Islet of Langerhans (tissue), 1 donor: ENCODE results near the gene GYPB.
"Not testable (repeated sequence)": the region's sequence is repeated elsewhere in the genome, so short reads cannot be mapped to it uniquely, and the experiment has no call there.

Experiments used
- FAIRE-seq: peaks from one replicate; lab custom pipeline; 2011; peaks lifted over from hg19 to GRCh38; lab: Jason Lieb, UNC

The GYPB gene

GRCh38 chr4:144019277-144019676 lies at the start of gene GYPB:
GYPB (minus strand) TSS chr4:144019380; CDS start chr4:144019287, 93 bp downstream.
- FAIRE-seq: not testable (repeated sequence)

GRCh38 chr4:144061556-144061955 lies 42.4 kb upstream of the GYPB start:
- not testable (repeated sequence) for FAIRE-seq

DNA sequence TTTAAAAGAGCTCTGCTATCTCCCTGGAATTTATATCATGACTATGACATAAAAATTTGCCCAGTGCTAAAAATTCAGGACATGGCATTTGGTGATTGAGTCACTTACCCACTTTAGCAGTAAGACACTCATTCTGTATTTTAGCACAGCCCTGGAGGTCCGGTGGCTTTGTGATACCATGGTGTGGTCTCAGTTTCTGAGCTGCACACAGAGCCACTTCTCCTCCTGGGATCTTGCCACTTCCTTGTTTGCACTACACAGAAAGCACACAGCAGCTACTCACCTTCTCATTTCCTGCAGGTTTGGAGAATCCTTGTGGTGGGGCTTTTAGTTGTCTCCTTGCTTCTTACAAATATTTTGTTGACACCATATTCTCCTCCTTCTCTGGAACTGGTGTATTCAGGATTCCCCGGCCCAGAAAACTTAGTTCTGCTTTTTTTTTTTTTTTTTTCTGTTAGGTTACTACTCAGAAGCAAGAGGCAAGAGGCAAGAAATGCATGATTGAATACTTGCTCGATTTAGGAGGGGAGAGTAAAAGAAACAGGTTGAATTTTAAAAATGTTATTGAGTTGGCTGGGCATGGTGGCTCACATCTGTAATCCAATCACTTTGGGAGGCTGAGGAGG lies 41.2 kb upstream of the GYPB start:
- not testable (repeated sequence) for FAIRE-seq

GRCh38 chr4:144056800-144057199 lies 37.6 kb upstream of the GYPB start:
- no peak for FAIRE-seq

DNA sequence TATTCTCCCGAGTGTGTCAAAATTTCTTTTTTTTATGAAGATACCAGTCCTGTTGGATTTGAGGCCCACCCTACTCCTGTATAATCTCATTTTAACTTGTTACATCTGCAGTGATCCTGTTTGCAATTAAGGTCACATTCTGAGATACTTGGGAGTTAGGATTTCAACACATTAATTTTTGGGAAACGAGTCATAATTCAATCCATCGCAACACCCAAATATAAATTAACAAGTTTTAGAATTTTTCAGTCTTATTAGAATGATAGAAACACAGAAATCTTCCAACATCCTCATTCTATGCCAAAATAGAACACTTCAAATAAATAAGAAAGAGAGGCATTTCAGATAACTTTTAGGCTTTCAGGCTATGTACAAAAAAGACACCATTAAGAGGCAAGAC lies 36.2 kb upstream of the GYPB start:
- not testable (repeated sequence) for FAIRE-seq

DNA sequence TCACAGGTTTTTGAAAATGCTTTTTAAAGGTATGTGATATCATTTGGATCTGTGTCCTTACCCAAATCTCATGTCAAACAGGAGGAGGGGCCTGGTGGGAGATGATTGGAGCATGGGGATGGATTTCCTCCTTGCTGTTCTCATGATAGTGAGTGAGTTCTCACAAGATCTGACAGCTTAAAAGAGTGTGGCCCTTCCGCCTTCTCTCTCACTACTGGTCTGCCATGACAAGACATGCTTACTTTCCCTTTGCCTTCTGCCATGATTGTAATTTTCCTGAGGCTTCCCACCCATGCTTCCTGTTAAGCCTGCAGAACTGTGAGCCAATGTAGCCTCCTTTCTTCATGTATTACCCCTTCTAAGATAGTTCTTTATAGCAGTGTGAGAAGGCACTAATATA lies 32.3 kb upstream of the GYPB start:
- not testable (repeated sequence) for FAIRE-seq

DNA sequence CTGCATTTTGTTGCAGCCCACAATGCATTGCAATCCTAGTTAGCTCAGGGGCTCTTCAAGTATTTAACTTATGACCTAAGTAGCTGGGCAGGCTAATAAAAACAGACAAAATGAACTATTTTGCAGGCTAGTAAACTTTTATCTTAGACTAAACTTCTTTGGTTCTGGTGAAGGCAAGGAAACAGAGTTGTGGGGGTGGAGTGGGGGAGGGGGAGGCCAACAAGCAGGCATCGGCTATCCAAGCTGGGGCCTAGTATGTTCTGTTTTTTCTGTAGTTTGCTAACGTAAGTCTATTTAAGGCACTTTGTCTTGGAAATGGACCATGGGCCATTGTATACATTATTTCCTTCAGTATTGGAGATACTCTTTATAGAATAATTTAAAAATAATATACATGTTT lies 31.5 kb upstream of the GYPB start:
- not testable (repeated sequence) for FAIRE-seq

DNA sequence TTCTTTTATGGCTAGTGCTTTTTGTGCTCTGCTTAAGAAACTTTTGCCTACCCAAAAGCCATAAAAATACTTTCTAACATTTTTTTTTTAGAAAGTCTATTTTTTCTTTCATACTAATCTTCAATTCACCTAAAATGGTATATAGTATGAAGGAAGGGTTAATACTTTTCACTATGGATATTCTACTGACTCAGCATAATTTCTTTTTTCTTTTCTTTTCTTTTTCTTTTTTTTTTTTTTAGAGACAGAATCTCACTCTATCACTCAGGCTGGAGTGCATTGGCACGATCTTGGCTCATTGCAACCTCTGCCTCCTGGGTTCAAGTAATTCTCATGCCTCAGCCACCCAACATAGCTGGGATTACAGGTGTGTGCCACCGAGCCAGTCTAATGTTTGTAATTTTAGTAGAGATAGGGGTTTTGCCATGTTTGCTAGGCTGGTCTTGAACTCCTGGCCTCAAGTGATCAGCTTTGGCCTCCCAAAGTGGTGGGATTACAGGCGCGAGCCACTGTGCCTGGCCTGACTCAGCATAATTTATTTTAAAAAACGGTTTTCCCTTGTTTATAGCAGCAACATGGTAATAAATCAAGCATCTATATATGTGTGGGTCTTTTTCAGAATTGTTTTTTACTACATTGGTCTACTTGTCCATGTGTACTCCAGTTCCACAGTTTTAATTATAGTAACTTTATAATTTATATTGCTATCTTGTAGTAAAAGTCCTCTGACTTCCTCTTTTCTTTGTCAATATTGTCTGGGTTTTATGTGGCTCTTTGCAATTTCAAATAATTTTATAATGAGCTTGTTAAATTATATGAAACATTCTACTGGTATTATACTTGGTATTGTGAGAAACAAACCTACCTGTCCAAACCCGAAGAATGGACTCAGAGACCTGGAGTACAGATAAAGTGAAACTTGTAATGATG lies 30.6 kb upstream of the GYPB start:
- FAIRE-seq: not testable (repeated sequence)

- not testable (repeated sequence) for FAIRE-seq
Measured at GRCh38 chr4:144044936-144045335, 25.8 kb upstream of the GYPB start.

- not testable (repeated sequence) for FAIRE-seq
Measured at GRCh38 chr4:144032580-144032979, 13.4 kb upstream of the GYPB start.

DNA sequence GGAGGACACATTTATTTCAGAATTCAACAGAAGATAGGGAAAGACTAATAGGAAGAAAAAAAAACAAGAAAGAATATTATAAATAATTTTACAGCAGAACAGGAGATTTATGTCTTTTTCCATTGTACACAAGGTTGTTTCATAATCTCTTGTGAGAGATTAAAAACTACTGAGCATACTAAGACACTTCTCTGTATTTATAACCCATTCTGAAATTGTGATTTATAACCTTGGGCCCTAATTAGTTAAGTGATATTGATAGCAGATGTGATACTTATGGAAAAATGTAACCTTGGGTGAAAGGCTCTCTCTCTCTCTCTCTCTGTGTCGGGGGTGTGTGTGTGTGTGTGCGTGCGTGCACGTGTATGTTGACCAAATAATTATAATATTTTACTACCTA lies 12.7 kb upstream of the GYPB start:
- FAIRE-seq: not testable (repeated sequence)

DNA sequence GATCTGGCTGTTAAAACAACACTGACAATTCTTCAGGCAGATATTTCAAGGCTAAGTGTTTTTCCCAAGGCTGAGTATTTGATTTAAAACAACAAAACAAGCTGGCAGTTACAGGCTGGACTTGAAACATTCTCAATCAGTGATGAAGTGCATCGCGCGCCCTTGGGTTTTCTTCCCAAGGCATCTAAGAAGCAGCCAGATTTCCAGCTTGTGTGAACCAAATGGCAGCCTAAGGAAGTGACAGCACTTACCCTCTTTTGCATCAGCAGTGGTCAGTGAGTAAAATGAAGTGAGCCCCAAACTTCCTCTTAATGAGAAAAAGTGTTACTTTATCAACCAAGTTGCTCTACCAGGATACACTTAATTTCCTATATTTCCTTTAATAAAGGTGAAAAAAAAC lies 12.2 kb upstream of the GYPB start:
- not testable (repeated sequence) for FAIRE-seq

- not testable (repeated sequence) for FAIRE-seq
Measured at GRCh38 chr4:144030708-144031107, 11.5 kb upstream of the GYPB start.

DNA sequence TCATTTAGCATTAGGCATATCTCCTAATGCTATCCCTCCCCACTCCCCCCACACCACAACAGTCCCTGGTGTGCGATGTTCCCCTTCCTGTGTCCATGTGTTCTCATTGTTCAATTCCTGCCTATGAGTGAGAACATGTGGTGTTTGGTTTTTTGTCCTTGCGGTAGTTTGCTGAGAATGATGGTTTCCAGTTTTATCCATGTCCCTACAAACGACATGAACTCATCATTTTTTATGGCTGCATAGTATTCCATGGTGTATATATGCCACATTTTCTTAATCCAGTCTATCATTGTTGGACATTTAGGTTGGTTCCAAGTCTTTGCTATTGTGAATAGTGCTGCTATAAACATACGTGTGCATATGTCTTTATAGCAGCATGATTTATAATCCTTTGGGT lies 7.5 kb upstream of the GYPB start:
- not testable (repeated sequence) for FAIRE-seq

DNA sequence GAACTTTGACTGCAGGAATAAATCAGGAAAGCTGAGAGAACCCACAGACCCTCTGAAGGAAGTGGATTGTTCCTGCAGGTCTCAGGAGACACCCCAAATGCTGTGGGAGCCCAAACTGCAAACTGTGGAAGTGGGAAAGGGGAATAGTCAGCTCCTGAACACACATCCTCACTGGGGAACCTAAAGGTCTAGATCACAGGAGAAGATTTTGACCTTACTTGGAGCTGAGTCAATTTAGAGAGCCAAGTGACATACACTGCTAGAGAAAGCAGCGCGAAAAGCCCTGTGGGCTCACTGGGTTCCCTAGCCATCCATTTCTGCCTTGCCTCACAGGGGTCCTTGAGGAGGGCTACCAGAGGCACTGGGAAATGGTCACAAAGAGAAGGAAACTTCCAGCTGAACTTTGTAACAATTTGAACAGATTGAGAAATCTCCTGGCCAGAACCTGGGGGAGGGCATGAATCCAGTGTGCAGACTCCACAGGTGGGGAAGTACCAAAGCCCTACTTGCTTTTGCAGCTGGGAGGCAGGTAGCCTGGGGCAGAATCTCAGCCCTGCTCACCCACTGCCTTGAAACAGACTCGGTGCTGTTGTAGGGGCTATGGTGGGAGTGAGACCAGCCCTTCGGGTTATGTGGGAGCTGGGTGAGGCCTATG lies 5.3 kb upstream of the GYPB start:
- FAIRE-seq: not testable (repeated sequence)

GRCh38 chr4:144022772-144023400 lies 3.7 kb upstream of the GYPB start:
- FAIRE-seq: not testable (repeated sequence)

GRCh38 chr4:144021336-144021990 lies 2.3 kb upstream of the GYPB start:
- FAIRE-seq: not testable (repeated sequence)

DNA sequence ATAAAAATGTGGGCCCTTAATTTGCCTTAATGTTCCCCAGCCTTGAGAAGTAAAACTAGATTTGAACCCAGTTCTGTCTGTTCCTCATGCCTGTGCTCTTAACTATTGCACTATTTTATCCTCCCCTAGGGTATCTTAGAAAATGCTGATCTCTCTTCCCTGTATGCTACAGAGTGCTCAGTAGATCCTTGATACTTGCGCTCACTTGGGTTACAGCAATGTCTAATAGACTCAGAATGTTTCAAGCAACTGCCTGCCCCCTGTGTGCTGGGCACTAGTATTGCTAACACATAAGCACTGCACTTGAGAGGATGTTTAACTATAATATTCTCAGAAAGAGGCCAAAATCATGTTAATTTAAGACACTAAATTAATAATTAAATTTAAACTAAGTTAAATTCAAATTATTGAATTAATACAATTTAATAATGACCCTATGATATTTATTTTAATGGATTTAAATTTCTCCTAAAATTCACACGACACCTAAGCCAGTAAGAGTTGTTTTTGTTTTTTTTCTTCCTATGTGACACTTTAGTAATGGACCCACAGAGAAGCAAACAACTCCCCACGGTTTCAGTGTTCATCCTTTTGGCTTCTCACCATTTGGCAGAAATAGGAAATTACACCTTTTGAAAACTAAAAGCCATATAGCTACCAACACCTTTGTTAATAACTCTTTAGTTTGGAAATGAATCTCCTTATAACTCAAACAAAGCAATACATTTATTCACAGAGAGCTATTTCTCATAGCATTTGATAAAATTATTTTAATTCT lies 768 bp downstream of the GYPB start:
- FAIRE-seq: not testable (repeated sequence)

GRCh38 chr4:144017271-144017670 lies 1.9 kb downstream of the GYPB start:
- not testable (repeated sequence) for FAIRE-seq

- not testable (repeated sequence) for FAIRE-seq
Measured at GRCh38 chr4:144016057-144016605, 3.0 kb downstream of the GYPB start.

GRCh38 chr4:144014808-144015207 lies 4.4 kb downstream of the GYPB start:
- FAIRE-seq: no peak
